Activated naive CD4-positive, alpha-beta T cell (primary cell): Measurements from ENCODE around the gene SLC43A2.

Experiments used
- DNase-seq, 4 experiments: peaks; one replicate each; lab custom pipeline; 2025; lab: John Stamatoyannopoulos, UW

SLC43A2 gene

DNA sequence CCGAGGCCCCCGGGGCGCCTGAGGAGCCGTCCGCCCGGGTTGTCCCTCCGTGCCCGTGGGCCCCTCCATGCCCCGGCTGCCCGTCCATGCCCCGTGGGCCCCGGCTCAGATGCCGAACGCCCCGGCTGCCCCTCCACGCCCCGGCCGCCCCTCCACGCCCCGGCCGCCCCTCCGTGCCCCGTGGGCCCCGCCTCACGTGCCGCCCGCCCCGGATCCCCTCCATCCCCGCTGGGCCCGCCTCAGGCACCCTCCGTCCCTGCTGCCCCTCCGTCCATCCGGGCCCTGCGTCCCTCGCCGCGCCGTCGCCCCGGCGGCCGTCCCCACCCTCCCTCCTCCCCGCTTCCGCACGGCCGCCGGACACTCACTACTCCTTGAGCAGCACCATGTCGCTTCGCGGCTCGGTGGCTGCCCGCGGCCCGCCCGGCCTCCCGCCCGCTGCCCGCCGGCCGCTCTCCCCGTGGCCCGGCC is 66.4 kb downstream of the SLC43A2 start:
- DNase-seq: no peak

- DNase-seq: peak in 1 of 4 experiments; percentile 22
Measured at GRCh38 chr17:1561420-1562175, 67.0 kb downstream of the SLC43A2 start.

DNA sequence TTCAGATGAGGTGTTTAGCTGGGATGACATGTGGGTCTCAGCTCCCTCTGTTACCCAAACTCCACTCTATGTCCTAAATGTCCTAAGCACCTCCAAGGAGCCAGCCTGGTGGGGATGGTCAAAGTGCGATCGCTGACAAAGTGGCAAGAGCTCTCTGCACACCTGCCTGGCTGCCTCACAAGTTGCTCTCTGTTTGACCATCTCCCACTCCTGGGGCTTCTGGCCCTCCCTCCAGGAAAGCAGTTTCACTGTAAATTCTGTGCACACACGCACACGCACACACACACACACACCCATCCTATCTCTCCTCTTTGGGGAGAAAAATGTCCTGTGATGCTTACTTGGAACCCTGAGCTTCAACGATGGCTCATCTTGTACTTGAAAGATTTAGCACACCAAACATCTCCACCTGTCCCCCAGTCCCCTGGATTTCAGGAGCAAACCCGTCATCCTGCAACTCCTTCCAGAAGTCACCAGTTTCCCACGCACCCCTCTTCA is 67.7 kb downstream of the SLC43A2 start:
- DNase-seq: no peak

DNA sequence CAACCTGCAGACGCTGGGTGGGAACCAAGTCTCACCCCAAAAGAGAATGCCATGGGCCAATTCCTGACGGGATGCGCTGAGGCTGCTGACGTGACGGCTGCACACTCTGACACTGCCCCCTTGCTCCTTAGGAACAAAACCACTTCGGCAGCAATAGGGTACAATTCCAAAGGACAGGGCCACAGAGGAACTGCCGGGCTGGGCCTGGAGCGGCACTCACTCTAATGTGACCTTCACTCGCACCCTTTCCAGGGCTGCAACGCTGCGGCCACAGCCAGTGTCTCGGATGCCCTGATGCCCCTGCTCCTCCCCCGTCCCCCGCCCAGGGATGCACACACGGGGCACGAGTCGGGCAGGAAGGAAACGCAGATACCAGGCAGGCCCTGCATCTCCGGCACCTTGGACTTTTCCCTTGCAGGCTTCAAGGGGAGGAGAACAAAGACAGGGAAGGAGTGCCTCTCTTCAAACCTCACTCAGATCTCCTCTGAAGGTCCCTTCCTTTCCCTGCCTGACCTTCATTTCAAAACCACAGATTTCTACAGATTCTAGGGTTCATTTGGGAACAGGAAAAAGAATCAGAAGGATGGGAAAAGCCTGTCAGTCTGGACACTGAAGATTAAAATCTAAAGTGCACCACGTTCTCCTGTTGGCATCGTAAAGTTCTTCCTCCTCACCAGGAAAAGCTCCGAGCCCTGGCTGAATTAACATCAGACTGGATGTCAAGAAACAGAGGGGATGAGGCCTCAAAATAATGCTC is 68.4 kb downstream of the SLC43A2 start:
- DNase-seq: no peak

- DNase-seq: no peak
Measured at GRCh38 chr17:1559047-1560043, 69.3 kb downstream of the SLC43A2 start.

GRCh38 chr17:1558401-1558800 is 70.2 kb downstream of the SLC43A2 start:
- no peak for DNase-seq

DNA sequence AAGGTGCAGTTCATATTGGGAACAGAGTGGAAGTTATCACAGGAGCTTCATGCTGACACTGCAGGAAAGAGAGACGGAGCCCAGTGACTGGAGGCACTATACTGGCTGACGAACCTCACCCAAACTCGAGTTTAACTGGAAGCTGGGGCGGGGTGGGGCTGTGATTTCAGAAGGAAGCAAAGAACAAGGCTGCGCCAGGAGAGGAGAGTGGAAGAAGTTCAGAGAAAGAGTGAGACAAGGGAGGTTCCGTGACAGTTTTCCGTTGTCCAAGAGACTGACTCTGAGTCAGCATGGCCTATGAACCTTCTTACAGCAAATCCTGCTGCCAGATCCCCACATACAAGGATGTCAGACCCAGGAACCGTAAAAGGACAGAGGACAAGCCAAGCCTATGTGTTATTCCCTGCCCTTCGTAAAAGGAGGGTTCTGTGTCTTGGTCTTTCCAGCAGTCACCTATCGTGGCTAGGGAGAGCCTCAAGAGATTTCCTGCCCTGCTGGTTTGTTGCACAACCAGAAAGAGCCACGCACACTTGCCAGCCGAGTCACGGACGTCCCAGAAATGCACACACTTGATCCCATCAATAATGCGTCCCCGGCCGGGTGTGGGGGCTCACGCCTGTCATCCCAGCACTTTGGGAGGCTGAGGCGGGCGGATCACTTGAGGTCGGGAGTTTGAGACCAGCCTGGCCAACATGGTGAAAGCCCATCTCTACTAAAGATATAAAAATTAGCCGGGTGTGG is 71.1 kb downstream of the SLC43A2 start:
- no peak for DNase-seq

GRCh38 chr17:1555651-1556471 is 72.8 kb downstream of the SLC43A2 start:
- DNase-seq: no peak

- DNase-seq: no peak
Measured at GRCh38 chr17:1554751-1555540, 73.7 kb downstream of the SLC43A2 start.

DNA sequence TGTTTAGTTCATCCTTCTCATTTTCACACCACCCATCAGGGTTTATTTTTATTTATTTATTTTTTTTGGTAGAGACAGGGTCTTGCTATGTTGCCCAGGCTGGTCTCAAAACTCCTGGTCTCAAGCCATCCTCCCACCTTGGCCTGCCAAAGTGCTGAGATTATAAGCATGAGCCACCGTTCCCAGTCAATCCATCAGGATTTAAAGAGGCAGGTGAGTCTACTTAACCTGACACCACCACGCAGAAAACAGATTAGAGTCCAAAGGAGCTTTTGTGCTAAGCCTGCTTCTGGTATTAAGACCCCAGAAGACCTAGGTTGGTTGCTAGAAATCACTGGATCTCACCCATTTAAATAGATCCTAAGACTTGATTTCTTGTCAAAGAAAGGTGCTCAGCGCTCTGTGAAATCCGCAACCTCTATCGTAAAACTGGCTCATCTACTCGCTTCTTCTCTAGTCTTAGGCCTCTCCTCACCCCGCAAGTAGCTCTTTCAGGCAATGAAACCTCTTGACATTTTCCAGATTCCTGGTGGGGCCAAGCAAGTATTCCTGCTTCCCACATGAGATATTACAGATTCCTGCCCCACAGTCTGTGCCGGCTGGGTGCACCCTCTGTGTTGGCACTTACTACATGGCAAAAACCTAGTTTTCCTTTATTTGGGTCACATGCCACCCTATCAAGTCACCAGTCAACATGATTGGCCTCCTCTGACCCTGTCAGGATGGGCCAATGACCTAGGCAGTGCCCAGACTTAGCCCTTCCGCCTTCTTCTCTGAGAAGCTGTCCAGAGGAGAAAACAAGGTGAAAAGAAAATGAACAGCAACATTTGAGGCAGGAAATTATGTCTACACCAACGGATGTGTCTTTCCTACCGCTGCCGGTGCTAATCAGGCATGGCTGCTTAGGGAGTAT is 75.0 kb downstream of the SLC43A2 start:
- no peak for DNase-seq

GRCh38 chr17:1552932-1553331 is 75.7 kb downstream of the SLC43A2 start:
- no peak for DNase-seq

- no peak for DNase-seq
Measured at GRCh38 chr17:1551741-1552140, 76.9 kb downstream of the SLC43A2 start.

- DNase-seq: no peak
Measured at GRCh38 chr17:1548032-1548431, 80.6 kb downstream of the SLC43A2 start.

- DNase-seq: no peak
Measured at GRCh38 chr17:1546292-1546922, 82.2 kb downstream of the SLC43A2 start.

DNA sequence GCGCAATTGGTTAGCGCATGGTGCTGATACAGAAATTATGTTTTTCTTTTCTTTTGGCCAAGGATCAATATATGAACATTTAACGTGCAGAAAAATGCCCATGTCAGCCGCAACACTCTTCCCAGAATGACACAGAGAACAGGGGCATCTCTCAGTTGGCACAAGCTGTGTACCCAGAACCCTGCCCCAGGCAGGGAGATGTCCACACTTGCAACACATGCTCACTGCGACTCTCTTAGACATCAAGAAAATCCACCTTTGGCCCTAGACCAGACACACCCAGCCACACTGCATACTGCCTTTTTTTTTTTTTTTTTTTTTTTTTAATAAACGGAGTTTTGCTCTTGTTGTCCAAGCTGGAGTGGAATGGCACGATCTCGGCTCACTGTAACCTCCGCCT is 83.0 kb downstream of the SLC43A2 start:
- no peak for DNase-seq

- no peak for DNase-seq
Measured at GRCh38 chr17:1542316-1542715, 86.3 kb downstream of the SLC43A2 start.

DNA sequence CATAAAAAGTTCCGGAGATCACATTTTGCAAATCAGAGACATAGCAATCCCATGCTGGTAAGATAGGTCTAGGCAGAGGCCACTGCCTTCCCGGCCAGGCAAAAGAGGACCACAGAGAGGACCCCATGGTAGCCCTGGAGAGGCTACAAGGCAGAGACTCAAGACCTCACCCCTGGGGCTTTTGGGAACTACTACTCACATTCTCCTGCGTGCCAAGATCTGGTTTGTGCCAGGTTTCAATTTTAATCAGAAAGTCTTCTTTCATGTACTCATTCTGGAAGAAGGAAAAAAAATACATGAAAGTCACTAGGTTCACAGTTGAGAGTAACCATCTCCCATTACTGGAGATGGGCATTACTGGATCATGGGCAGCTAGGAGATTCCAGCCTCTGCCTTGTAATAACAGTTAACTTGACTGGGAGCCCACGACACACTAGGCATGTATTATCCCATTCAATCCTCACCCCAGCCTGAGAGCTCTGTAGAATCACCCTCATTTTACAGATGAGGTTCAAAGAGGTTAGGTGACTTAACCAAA is 87.2 kb downstream of the SLC43A2 start:
- DNase-seq: no peak

DNA sequence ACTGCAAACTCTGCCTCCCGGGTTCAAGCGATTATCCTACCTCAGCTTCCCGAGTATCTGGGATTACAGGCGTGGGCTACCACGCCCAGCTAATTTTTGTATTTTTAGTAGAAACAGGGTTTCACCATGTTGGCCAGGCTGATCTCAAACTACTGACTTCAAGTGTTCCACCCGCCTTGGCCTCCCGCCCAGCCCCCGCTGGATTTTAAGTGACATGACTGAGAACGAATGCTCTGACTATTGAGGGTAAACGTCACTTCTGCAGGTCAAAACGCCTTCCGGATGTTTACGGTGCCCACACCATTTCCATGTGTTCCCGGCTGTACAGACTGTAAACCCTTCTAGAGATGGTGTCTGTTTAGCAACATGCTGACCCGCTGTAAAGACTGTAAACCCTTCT is 88.8 kb downstream of the SLC43A2 start:
- DNase-seq: no peak
